D721Med (cell line): ENCODE data around the gene VPS33B.

Experiments
- DNase-seq: peaks from one replicate; pipeline ENCODE4 v3.0.0; 2011; ENCODE audit warnings: low spot score; ENCODE audit not compliant: insufficient read length
- FAIRE-seq: peaks from 2 replicates; lab custom pipeline; 2011; peaks lifted over from hg19 to GRCh38; lab: Jason Lieb, UNC
- TF ChIP-seq, protein P1 (sequence below): IDR thresholded peaks from 2 replicates; pipeline ENCODE4 v1.5.1; 2012; ENCODE audit warnings: mild to moderate bottlenecking, control low read depth; ENCODE audit not compliant: insufficient read depth; ENCODE audit errors: missing control alignments

Gene VPS33B

DNA sequence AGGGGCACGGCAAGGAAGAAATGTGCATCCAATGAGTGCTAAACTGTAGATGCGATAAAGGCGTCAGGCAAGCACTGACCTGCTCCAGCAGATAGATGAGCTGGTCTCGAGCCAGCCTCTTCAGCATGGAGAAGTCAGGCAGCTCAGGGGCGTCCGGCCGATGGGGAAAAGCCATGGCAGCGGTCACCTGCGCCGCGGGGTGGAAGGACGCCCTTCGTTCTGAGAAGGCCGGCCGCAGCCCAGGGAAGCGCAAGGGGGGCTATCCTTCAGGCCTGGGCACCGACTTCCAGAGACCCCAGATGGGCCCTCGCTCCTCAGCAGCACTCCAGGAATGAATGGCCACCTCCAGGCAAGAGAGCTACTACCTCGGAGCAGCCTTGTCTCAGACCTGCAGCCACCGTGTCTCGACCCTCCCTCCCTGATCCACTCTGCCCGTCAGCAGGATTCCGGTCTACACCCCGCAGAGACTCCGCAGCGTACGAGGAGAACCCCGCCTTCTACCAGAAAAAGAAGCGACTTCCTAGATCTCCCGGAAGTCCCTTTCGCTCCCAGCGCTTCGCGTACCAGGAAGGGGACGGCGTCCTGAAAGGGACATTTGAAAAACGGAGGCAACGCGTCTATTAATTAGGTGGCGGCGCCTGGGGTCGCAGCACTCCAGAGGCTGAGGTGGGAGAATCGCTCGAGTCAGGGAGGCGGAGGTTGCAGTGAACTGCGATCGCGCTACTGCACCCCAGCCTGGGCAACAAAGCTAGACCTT lies at the start of gene VPS33B:
Gene VPS33B (minus strand): TSS at position 520 of the 757 bp plus-strand sequence. CDS start 345 bp downstream, at position 175.
- TF ChIP-seq, protein P1, sequence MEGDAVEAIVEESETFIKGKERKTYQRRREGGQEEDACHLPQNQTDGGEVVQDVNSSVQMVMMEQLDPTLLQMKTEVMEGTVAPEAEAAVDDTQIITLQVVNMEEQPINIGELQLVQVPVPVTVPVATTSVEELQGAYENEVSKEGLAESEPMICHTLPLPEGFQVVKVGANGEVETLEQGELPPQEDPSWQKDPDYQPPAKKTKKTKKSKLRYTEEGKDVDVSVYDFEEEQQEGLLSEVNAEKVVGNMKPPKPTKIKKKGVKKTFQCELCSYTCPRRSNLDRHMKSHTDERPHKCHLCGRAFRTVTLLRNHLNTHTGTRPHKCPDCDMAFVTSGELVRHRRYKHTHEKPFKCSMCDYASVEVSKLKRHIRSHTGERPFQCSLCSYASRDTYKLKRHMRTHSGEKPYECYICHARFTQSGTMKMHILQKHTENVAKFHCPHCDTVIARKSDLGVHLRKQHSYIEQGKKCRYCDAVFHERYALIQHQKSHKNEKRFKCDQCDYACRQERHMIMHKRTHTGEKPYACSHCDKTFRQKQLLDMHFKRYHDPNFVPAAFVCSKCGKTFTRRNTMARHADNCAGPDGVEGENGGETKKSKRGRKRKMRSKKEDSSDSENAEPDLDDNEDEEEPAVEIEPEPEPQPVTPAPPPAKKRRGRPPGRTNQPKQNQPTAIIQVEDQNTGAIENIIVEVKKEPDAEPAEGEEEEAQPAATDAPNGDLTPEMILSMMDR: no peak
- DNase-seq (peak; percentile 56), FAIRE-seq (no peak)

- TF ChIP-seq, protein P1: no peak
- DNase-seq: no peak
- no peak for FAIRE-seq
These were observed 49.8 kb upstream of the VPS33B start for GRCh38 chr15:91072161-91072560.

GRCh38 chr15:91070872-91071271 lies 48.5 kb upstream of the VPS33B start:
- FAIRE-seq: no peak
- DNase-seq: no peak
- TF ChIP-seq, protein P1: no peak

DNA sequence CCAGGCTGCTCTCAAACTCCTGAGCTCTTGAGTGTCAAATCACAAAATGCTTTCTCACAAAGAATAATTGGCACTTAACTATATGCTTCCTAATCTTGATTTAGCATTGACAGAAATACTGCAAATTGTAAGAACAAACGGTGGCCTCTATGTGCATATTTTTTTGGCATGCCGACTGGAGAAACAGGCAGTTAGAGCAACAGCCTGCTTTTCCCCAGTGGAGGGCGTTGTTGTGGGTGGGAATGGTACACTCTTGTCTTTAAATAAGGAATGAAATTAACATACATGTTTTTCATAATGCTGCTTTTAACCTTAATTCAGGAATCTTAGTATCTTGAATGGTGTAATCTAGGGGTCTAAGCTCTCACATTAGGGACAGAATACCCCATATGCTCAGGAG lies 46.6 kb upstream of the VPS33B start:
- FAIRE-seq (no peak), DNase-seq (no peak)
- TF ChIP-seq, protein P1: peak; percentile 17

DNA sequence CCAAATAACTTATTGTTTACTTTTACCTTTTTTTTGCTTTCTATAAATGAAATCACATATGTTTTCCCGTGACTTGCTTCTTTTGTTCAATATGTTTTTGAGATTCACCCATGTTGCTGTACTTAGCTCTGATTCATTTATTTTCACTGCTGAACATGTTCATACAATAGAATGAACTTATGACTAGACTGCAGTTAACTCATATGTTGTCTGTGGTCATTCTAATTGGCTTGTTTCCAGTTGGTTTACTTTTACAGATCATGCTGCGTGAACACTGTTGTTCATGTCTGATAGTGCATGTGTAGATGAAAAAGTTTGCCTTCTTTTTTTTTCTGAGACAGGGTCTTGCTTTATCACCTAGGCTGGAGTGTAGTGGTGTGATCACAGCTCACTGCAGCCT lies 46.0 kb upstream of the VPS33B start:
- TF ChIP-seq, protein P1: no peak
- FAIRE-seq: no peak

GRCh38 chr15:91067036-91067435 lies 44.6 kb upstream of the VPS33B start:
- TF ChIP-seq, protein P1: no peak
- FAIRE-seq (no peak), DNase-seq (no peak)

More for the DNA sequence above, 46.0 kb upstream of the VPS33B start:
- DNase-seq: no peak

- TF ChIP-seq, protein P1: no peak
- DNase-seq: no peak
- no peak for FAIRE-seq
These were observed 43.1 kb upstream of the VPS33B start for GRCh38 chr15:91065505-91065904.
